Hepatocyte (in vitro differentiated cells): Measurements from ENCODE around the gene TEAD1. TPM values are rescaled to one million over a fixed set of nuclear protein-coding genes. Genes with fewer than 3 reads are reported as not detected.

Source experiments
- DNase-seq: peaks from one replicate; pipeline ENCODE4 v3.0.0-alpha.2; 2016; ENCODE audit warnings: low spot score
- H2AFZ ChIP-seq: fragments of 200-600 bp; sonication (generic); 2 replicates; pipeline ENCODE4 v1.6.0; 2016; ENCODE audit warnings: antibody characterized with exemption, mild to moderate bottlenecking
- H3K27ac ChIP-seq: fragments of 200-600 bp; sonication (generic); 2 replicates; pipeline ENCODE4 v1.5.1; 2016; ENCODE audit warnings: mild to moderate bottlenecking
- H3K27me3 ChIP-seq: fragments of 200-600 bp; sonication (generic); 2 replicates; pipeline ENCODE4 v1.6.1; 2016
- H3K36me3 ChIP-seq: fragments of 200-600 bp; sonication (generic); replicated peaks from 2 replicates; pipeline ENCODE4 v1.5.1; 2016; ENCODE audit warnings: low read depth; ENCODE audit not compliant: insufficient read depth
- H3K4me1 ChIP-seq: fragments of 200-600 bp; sonication (generic); 2 replicates; pipeline ENCODE4 v1.5.1; 2016; ENCODE audit warnings: mild to moderate bottlenecking, moderate library complexity; ENCODE audit not compliant: insufficient read depth
- H3K4me2 ChIP-seq: fragments of 200-600 bp; sonication (generic); 2 replicates; pipeline ENCODE4 v1.6.0; 2016
- H3K4me3 ChIP-seq: fragments of 200-600 bp; sonication (generic); 2 replicates; pipeline ENCODE4 v1.5.1; 2016; ENCODE audit warnings: mild to moderate bottlenecking
- H3K79me2 ChIP-seq: fragments of 200-600 bp; sonication (generic); 2 replicates; pipeline ENCODE4 v1.6.0; 2017; ENCODE audit warnings: mild to moderate bottlenecking
- H3K9me2 ChIP-seq: fragments of 200-600 bp; sonication (generic); replicated peaks from 2 replicates; pipeline ENCODE4 v1.6.0; 2017; ENCODE audit warnings: mild to moderate bottlenecking; ENCODE audit not compliant: insufficient read depth
- H3K9me3 ChIP-seq: fragments of 200-600 bp; sonication (generic); 2 replicates; pipeline ENCODE4 v1.5.1; 2016; ENCODE audit warnings: low read depth, mild to moderate bottlenecking
- H4K20me1 ChIP-seq: fragments of 200-600 bp; sonication (generic); 2 replicates; pipeline ENCODE4 v1.6.0; 2016; ENCODE audit warnings: mild to moderate bottlenecking; ENCODE audit not compliant: insufficient read depth, poor library complexity, severe bottlenecking
- CTCF ChIP-seq: fragments of 200-600 bp; sonication (generic); IDR thresholded peaks from 2 replicates; pipeline ENCODE4 v1.5.1; 2016; ENCODE audit warnings: antibody characterized with exemption, mild to moderate bottlenecking; ENCODE audit not compliant: poor library complexity
- EZH2 ChIP-seq: fragments of 200-600 bp; sonication (generic); IDR thresholded peaks from 2 replicates; pipeline ENCODE4 v1.6.1; 2016; ENCODE audit warnings: antibody characterized with exemption, mild to moderate bottlenecking, borderline replicate concordance
- EZH2phosphoT487 ChIP-seq: fragments of 200-600 bp; sonication (generic); IDR thresholded peaks from one replicate; pipeline ENCODE4 v1.6.1; 2018; ENCODE audit warnings: antibody characterized with exemption, mild to moderate bottlenecking, low read depth, moderate library complexity; ENCODE audit not compliant: unreplicated experiment, severe bottlenecking
- whole genome bisulfite sequencing: methylation state at CpG from one replicate; pipeline ENCODE4 v1.1.6; 2016; ENCODE audit warnings: low lambda C conversion rate; ENCODE audit errors: missing lambda C conversion rate; 5-methylcytosine and 5-hydroxymethylcytosine counted together
- polyA plus RNA-seq: library from polyadenylated mRNA; unstranded; fragments of >200 nt; fragmentation: Nextera tagmentation; extraction: Ambion mirVana; gene quantifications from 2 replicates; pipeline ENCODE4 v1.2.1, GENCODE V29; 2016
- total RNA-seq: library from RNA; depleted of rRNA; stranded (reverse); fragments of >200 nt; gene quantifications from 2 replicates; pipeline ENCODE4 v1.2.3, GENCODE V29; 2014

TEAD1 gene
- total and polyA plus RNA-seq, 2 experiments from 2014 or later, result 37.2 to 82.2 TPM

- Histone ChIP-seq H3K4me2 (no peak overlapping the region), H3K9me3 (no peaks in the 10 kb centered on the region), H3K4me1 (no peaks in the 10 kb centered on the region), H3K79me2 (no peaks in the 10 kb centered on the region), H3K4me3 (no peak overlapping the region), H3K36me3 (no peaks in the 10 kb centered on the region), H3K27ac (no peak overlapping the region), H2AFZ (no peak overlapping the region), H3K27me3 (no peaks in the 10 kb centered on the region), H4K20me1 (no peaks in the 10 kb centered on the region), H3K9me2 (no peaks in the 10 kb centered on the region)
- no peak for TF ChIP-seq EZH2phosphoT487
- TF ChIP-seq CTCF, result no peak
- TF ChIP-seq EZH2, result no peak
- DNase-seq, result no peak
- 95% methylated on average over 3 of the region's 3 CpGs for whole genome bisulfite sequencing
Measured at GRCh38 chr11:12669930-12670329, 4.3 kb upstream of the TEAD1 start.

GRCh38 chr11:12671370-12671769, 2.9 kb upstream of the TEAD1 start:
- no peak for TF ChIP-seq EZH2phosphoT487
- no peak for TF ChIP-seq EZH2
- no peak for TF ChIP-seq CTCF
- Histone ChIP-seq H2AFZ (no peak overlapping the region), H3K4me3 (no peak overlapping the region), H3K4me2 (no peak overlapping the region), H3K27me3 (no peaks in the 10 kb centered on the region), H3K9me2 (no peaks in the 10 kb centered on the region), H3K27ac (no peak overlapping the region), H3K4me1 (no peaks in the 10 kb centered on the region), H4K20me1 (no peaks in the 10 kb centered on the region), H3K79me2 (peaks cover 14% of the 10 kb centered on the region), H3K36me3 (no peaks in the 10 kb centered on the region), H3K9me3 (no peaks in the 10 kb centered on the region)
- WGBS, result 87% methylated on average over 6 of the region's 6 CpGs
- DNase-seq, result no peak

GRCh38 chr11:12673601-12673923, 659 bp upstream of the TEAD1 start:
- Histone ChIP-seq H3K27me3 (no peaks in the 10 kb centered on the region), H3K4me2 (peak overlapping the region; percentile 70), H2AFZ (peak overlapping the region; percentile 67), H3K4me1 (peaks cover 14% of the 10 kb centered on the region), H3K36me3 (no peaks in the 10 kb centered on the region), H3K27ac (peak overlapping the region; percentile 96), H4K20me1 (no peaks in the 10 kb centered on the region), H3K4me3 (peak overlapping the region; percentile 67), H3K79me2 (peaks cover 36% of the 10 kb centered on the region), H3K9me2 (no peaks in the 10 kb centered on the region), H3K9me3 (no peaks in the 10 kb centered on the region)
- no peak for DNase-seq
- WGBS, result 17% methylated on average over 12 of the region's 12 CpGs
- TF ChIP-seq EZH2 (no peak), EZH2phosphoT487 (no peak), CTCF (no peak)

- H3K36me3 ChIP-seq, result no peaks in the 10 kb centered on the region
- peak overlapping the region; percentile 89 for H3K4me3 ChIP-seq
- no peaks in the 10 kb centered on the region for H3K27me3 ChIP-seq
- H3K79me2 ChIP-seq, result peaks cover 46% of the 10 kb centered on the region
- no peak for DNase-seq
- no peaks in the 10 kb centered on the region for H3K9me3 ChIP-seq
- H3K4me2 ChIP-seq, result peak overlapping the region; percentile 69
- peaks cover 24% of the 10 kb centered on the region for H3K4me1 ChIP-seq
- TF ChIP-seq EZH2, result no peak
- no peak for TF ChIP-seq CTCF
- no peak for TF ChIP-seq EZH2phosphoT487
- peak overlapping the region; percentile 48 for H2AFZ ChIP-seq
- no peaks in the 10 kb centered on the region for H4K20me1 ChIP-seq
- peak overlapping the region; percentile 97 for H3K27ac ChIP-seq
- H3K9me2 ChIP-seq, result no peaks in the 10 kb centered on the region
- WGBS, result 0% methylated on average over 5 of the region's 46 CpGs
Measured at GRCh38 chr11:12674571-12674935, 332 bp downstream of the TEAD1 start.
